22Rv1 (cell line): ENCODE data around the gene ADGRB3.

Source experiments
- H3K27ac ChIP-seq: fragments of 450-650 bp; 2 replicates; pipeline ENCODE4 v1.5.1; 2017
- ZFX ChIP-seq: fragments of 450-650 bp; IDR thresholded peaks from 2 replicates; pipeline ENCODE4 v1.6.1; 2017; ENCODE audit warnings: antibody characterized with exemption, borderline replicate concordance
- TF ChIP-seq, protein P1 (sequence below): fragments of 450-650 bp; IDR thresholded peaks from 2 replicates; pipeline ENCODE4 v1.5.1; 2017; ENCODE audit warnings: mild to moderate bottlenecking

Gene ADGRB3

DNA sequence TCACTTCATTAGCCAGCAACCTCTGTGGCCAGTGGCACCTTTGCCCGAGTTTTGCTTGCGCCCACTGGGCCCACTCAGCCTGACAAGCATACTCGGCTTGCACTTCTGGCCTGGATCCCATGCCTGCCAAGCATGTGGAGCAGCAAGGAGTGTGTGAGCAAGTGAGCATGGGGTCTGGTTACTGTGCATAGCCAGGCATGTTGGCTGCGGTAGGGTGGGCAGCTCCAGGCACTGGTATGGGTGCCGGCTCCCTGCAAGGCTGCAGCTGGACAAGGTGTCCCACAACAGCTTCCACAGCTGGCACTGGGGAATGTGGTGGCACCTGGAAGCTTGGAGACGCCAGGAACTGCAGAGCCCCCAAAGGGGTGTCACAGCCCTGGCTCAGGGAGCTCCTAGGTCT is 510.0 kb downstream of the ADGRB3 start:
- no peak for TF ChIP-seq ZFX
- TF ChIP-seq, protein P1, sequence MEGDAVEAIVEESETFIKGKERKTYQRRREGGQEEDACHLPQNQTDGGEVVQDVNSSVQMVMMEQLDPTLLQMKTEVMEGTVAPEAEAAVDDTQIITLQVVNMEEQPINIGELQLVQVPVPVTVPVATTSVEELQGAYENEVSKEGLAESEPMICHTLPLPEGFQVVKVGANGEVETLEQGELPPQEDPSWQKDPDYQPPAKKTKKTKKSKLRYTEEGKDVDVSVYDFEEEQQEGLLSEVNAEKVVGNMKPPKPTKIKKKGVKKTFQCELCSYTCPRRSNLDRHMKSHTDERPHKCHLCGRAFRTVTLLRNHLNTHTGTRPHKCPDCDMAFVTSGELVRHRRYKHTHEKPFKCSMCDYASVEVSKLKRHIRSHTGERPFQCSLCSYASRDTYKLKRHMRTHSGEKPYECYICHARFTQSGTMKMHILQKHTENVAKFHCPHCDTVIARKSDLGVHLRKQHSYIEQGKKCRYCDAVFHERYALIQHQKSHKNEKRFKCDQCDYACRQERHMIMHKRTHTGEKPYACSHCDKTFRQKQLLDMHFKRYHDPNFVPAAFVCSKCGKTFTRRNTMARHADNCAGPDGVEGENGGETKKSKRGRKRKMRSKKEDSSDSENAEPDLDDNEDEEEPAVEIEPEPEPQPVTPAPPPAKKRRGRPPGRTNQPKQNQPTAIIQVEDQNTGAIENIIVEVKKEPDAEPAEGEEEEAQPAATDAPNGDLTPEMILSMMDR = no peak
- no peak overlapping the region for H3K27ac ChIP-seq

DNA sequence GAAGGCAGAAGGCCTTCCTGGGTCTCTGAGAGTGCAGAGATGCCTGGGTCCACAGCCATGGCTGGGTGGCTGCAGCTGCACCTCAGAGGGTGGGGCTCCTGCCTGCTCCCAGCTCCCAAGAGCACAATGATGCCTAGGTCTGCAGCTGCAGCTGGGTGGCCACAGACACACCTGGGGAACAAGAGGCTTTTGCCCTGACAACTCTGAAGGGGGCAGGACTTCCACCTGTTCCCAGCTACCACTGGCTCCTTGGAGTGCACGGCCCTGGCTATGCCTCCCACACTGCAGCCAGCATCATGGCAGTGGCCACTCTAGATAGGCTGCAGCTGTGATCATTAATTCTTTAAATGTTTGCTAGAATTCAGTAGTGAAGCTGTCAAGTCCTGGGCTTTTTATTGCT is 511.3 kb downstream of the ADGRB3 start:
- TF ChIP-seq, protein P1 = no peak
- TF ChIP-seq ZFX = no peak

DNA sequence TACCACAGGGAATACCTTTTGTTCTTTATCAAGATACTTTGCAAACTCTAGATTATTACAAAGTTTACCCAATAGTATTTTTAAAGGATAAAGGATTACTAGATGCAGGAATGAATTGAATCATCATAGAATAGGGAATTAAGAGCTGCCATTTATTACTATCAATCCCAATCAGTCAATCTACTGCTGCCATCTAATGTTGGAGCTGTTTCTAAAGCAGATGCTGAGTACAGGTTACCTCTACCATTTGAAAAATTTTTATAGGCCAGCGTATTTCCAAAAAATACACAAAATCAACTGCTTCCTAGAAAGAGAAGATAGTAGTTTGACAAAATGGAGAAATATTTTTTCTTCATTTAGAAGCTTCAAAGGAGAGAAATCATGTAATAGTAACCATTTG is 520.4 kb downstream of the ADGRB3 start:
- H3K27ac ChIP-seq = no peak overlapping the region
- no peak for TF ChIP-seq ZFX
- TF ChIP-seq, protein P1 = no peak; the same call in 1 of the 2 replicates

More for the DNA sequence above, 511.3 kb downstream of the ADGRB3 start:
- H3K27ac ChIP-seq = no peak overlapping the region

DNA sequence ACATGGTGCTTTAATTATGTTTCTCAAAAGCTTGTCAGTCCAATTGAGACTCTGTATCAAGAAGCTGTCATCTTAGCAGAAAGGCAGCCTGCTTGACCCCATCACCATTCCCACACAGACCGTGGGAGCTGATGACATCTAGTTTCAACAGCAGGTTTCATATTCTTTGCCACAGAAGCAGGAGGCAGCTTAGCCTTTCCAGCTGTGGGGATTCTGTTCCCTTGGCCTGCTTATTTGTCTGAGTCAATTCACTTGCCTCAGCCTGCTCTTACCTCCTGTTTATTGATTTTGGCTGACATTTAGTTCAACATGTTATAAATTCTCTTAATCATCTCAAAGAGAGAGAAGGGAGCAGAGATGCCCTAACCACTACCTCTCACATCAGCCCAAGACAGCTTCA is 527.7 kb downstream of the ADGRB3 start:
- TF ChIP-seq, protein P1 = no peak
- TF ChIP-seq ZFX = no peak

DNA sequence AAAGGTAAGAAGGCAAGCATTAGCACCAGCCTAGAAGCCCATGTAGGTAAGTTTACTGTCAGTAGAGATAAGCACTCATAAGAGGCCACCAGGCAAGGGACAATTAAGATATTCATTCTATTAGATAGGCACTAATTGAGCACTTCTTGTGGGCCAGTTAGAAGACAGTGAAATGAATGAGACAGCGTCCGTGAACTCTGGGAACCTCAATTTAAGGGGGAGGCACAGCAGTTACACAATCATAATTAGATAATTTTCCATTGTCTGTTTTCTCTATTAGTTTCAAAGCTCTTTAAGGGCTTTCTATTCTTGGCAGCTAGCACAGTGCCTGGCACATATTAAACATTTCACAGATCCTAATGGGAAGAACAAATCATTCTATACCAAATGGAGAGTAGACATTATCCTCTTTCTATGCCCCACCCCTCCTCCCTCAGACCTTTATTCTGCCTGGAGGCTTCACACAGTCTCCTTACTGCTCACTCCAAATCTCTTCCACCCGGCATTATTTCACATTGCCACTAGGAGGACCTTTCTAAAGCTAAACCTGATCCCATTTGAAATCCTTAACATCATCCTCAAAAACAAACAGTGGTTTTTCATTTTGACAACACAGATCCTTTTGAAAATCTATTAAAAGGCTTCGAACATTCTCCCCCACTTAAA is 529.6 kb downstream of the ADGRB3 start:
- no peak overlapping the region for H3K27ac ChIP-seq

More for the DNA sequence above, 527.7 kb downstream of the ADGRB3 start:
- H3K27ac ChIP-seq = no peak overlapping the region

DNA sequence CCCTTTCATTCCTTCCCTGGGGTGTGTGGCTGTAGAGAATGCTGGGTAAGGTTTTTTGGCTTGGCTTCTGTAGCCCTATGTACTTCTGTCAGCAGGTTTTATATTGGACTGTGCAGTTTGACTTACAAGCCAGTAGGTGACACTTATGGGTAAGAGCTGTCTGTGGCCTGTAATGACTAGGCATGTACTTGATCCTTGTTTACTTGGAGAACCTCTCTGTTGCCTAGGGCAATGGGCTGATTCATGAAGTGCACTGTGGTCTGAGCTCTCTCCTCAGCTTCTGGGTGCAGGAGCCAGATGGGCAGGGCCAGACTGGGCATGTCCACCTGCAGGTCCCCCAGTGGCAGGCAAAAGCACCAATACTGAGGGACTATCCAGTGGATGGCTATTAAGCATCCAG is 544.6 kb downstream of the ADGRB3 start:
- peak overlapping the region; percentile 74 for H3K27ac ChIP-seq
- TF ChIP-seq, protein P1 = peak; percentile 67
- TF ChIP-seq ZFX = no peak

More for the DNA sequence above, 529.6 kb downstream of the ADGRB3 start:
- no peak for TF ChIP-seq ZFX
- TF ChIP-seq, protein P1 = peak; percentile 50

DNA sequence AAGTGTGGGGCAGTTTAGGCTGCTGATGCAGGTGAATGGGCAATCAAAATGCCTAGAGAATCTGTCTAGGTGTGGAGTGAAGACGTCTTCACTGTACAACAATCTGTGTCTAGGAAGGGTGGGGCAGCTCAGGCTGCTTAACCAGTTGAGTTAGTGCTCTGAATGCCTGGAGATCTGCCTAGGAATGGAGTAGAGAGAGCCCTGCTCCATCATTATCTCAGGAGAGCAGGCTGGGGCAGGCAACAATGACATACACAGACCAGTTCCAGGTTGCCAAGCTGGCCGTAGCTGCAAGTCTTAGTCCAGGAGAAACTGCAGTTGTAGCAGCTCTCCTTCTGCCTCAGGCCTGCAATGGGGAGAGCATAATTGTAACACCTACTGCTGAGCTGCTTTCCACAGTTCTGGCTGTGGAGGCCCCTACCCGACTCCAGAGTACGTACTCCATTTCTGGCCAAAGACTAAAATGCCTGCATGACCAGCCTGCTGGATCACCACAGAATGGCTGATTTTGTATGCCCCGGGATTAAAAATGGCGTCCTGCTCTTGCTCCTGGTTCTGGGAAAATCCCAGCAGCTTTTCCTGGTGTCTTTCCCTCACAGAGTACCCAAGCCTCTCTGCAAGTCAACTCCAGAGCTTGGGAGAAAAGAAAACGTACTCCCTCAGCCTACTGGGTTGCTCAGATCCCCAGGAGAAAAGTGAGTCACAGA is 545.4 kb downstream of the ADGRB3 start:
- peak overlapping the region; percentile 74 for H3K27ac ChIP-seq

More for the DNA sequence above, 545.4 kb downstream of the ADGRB3 start:
- TF ChIP-seq ZFX = no peak
- TF ChIP-seq, protein P1 = no peak
